Measurements from ENCODE around the gene SLC35F4. TPM values are rescaled to one million over a fixed set of nuclear protein-coding genes. Genes with fewer than 3 reads are reported as not detected.

The SLC35F4 gene
- total and polyA plus RNA-seq, 10 of the 15 experiments (the other 5 are each of a cell fraction or from before 2014, with no cell fraction given), result 0.06 to 0.30 TPM; not detected in 8

GRCh38 chr14:57573173-57573572, 292.7 kb downstream of the SLC35F4 start:
- ATAC-seq (peak; percentile 49), FAIRE-seq (no peak), DNase-seq (ENCODE audit: low read depth, low spot score) (no peak)
- POLR2A ChIA-PET, result interaction anchor here (1.0 to 1.6 kb wide), 2 partner anchors 15 to 84 kb away, joined by 5 read pairs; no protein-coding TSS in a partner anchor
- CTCF ChIA-PET, result interaction anchor here (0.5 to 7.0 kb wide), 16 partner anchors 9 to 908 kb away, joined by 3 to 54 read pairs (median 5); partner anchors contain the start of gene CCDC198
- H3K4me3 ChIP-seq, result no peak overlapping the region
- SMC1A ChIA-PET (ENCODE audit: uncharacterized antibody, unreplicated experiment), result interaction anchor here (0.8 to 2.8 kb wide), 14 partner anchors 9 to 499 kb away, joined by 3 to 32 read pairs (median 6); no protein-coding TSS in a partner anchor
- H3K4me1 ChIP-seq (ENCODE audit: control insufficient read depth, insufficient read depth, low read length), result no peaks in the 10 kb centered on the region
- H3K27ac ChIP-seq (ENCODE audit: control insufficient read depth, insufficient read depth), result no peak overlapping the region
- H4K20me1 ChIP-seq (ENCODE audit: control insufficient read depth, insufficient read depth), result no peaks in the 10 kb centered on the region
- H3K27me3 ChIP-seq (replicated peaks in 1 of 2; ENCODE audit: control insufficient read depth in 2 of 2, insufficient read depth in 2 of 2, low read length in 1 of 2), result no peaks in the 10 kb centered on the region
- no peak for TF ChIP-seq NBN (IDR thresholded peaks at IDR 0.05)
- no peak for TF ChIP-seq E2F4 (IDR thresholded peaks at IDR 0.05; ENCODE audit: low read depth, low read length)
- no peak for TF ChIP-seq NFYB (IDR thresholded peaks at IDR 0.05; ENCODE audit: insufficient read depth, low read depth, low read length)
- TF ChIP-seq RFX5 (IDR thresholded peaks at IDR 0.05; ENCODE audit: low read depth, low read length), result no peak
- TF ChIP-seq WRNIP1 (IDR thresholded peaks at IDR 0.05; ENCODE audit: borderline replicate concordance, low read depth, low read length), result no peak
- no peak for TF ChIP-seq YY1 (IDR thresholded peaks at IDR 0.05; ENCODE audit: low read depth, low read length)
- no peak for TF ChIP-seq BMI1 (IDR thresholded peaks at IDR 0.05; ENCODE audit: borderline replicate concordance)
- TF ChIP-seq SMARCA5 (IDR thresholded peaks at IDR 0.05), result no peak
- TF ChIP-seq NR2C2 (IDR thresholded peaks at IDR 0.05; ENCODE audit: borderline replicate concordance, control insufficient read depth, insufficient read length, low read depth), result no peak
- TF ChIP-seq TCF3 (IDR thresholded peaks at IDR 0.05; ENCODE audit: borderline replicate concordance, insufficient read depth, low read depth, low read length), result no peak
- TF ChIP-seq CBX5 (IDR thresholded peaks at IDR 0.05; ENCODE audit: low read depth), result no peak
- no peaks in the 10 kb centered on the region for H3K79me2 ChIP-seq (ENCODE audit: control insufficient read depth, insufficient read depth, low read length)
- no TSS peak for BruUV-seq (replicated peaks)
- in situ Hi-C loops (cut with MboI) (no loop called here), intact Hi-C loops (cut with micrococcal nuclease; ENCODE audit: unreplicated experiment) (no loop called here)
- RAD21 ChIA-PET (ENCODE audit: unreplicated experiment), result interaction anchor here (1.1 to 3.0 kb wide), 10 partner anchors 9 to 109 kb away, joined by 3 to 11 read pairs (median 7); partner anchors contain the start of gene CCDC198
- H3K4me2 ChIP-seq (ENCODE audit: control insufficient read depth, insufficient read depth), result no peak overlapping the region
- 59% methylated on average over 3 of the region's 3 CpGs for WGBS (ENCODE audit: insufficient coverage, insufficient replicate concordance, low lambda C conversion rate, missing lambda C conversion rate)
- no peaks in the 10 kb centered on the region for H3K9me3 ChIP-seq (replicated peaks; ENCODE audit: control insufficient read depth, insufficient read depth, low read length)
- H3K9ac ChIP-seq (ENCODE audit: control insufficient read depth, insufficient read depth, low read length), result no peak overlapping the region
- H2AFZ ChIP-seq (ENCODE audit: control insufficient read depth, low read depth, low read length), result no peak overlapping the region
- H3K36me3 ChIP-seq (ENCODE audit: control insufficient read depth in 2 of 2, insufficient read depth in 2 of 2, low read length in 1 of 2), result no peaks in the 10 kb centered on the region
